Measurements from ENCODE around the gene PTTG1IP. TPM values are rescaled to one million over a fixed set of nuclear protein-coding genes. Genes with fewer than 3 reads are reported as not detected.

The PTTG1IP gene
- total and polyA plus RNA-seq, 2 of the 13 experiments (the other 11 are each of a cell fraction or from before 2014, with no cell fraction given): 161 to 700 TPM

DNA sequence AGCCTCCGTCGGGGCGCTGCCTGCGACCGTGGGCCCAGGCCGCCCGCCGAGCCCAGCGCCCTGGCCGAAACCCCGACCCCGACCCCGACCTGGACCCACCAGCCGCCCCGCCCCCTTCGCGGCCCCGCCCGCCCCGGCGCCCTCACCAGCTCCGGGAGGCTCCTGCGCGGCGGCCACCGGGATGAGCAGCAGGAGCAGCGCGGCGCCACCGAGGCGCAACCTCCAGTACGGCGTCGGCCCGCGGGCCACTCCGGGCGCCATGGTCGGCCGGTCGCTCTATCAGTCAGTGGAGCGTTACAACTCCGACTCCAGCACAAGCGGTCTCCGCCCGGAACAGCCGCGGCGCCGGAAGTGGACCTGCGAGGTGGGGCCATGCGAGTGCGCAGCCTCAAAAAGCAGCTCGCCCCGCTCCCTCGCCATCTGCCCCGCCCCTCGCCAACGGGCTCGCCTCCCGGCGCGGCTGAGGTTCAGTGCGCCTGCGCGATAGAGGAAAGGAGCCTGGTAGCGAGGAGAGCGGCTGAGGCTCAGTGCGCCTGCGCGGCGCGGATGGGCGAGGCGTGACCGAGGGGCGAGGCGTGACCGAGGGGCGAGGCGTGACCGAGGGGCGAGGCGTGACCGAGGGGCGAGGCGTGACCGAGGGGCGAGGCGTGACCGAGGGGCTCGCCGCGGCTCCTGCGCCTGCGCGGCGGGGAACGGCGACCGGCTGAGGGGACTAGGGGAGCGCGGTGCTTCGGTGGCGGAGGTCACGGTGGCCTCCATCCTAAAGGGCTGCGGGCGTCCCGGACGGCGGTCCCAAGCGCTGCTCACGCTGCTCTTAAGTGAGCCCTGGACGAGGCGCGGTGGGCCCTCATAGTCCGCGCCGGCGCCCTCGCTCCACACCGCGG lies at the start of gene PTTG1IP (continued):
- TF ChIP-seq, protein P1, sequence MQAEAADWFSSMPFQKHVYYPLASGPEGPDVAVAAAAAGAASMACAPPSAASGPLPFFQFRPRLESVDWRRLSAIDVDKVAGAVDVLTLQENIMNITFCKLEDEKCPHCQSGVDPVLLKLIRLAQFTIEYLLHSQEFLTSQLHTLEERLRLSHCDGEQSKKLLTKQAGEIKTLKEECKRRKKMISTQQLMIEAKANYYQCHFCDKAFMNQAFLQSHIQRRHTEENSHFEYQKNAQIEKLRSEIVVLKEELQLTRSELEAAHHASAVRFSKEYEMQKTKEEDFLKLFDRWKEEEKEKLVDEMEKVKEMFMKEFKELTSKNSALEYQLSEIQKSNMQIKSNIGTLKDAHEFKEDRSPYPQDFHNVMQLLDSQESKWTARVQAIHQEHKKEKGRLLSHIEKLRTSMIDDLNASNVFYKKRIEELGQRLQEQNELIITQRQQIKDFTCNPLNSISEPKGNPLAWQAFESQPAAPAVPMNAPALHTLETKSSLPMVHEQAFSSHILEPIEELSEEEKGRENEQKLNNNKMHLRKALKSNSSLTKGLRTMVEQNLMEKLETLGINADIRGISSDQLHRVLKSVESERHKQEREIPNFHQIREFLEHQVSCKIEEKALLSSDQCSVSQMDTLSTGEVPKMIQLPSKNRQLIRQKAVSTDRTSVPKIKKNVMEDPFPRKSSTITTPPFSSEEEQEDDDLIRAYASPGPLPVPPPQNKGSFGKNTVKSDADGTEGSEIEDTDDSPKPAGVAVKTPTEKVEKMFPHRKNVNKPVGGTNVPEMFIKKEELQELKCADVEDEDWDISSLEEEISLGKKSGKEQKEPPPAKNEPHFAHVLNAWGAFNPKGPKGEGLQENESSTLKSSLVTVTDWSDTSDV (CRISPR knock-in tag; IDR thresholded peaks at IDR 0.05): no peak
- TF ChIP-seq ZNF446 (CRISPR knock-in tag; IDR thresholded peaks at IDR 0.05): no peak; the same call in 1 of the 2 replicates
- TF ChIP-seq MTF1 (CRISPR knock-in tag; IDR thresholded peaks at IDR 0.05): no peak
- no peak for TF ChIP-seq FOSL1 (CRISPR knock-in tag; IDR thresholded peaks at IDR 0.05; ENCODE audit: borderline replicate concordance)
- TF ChIP-seq ZNF543 (CRISPR knock-in tag; IDR thresholded peaks at IDR 0.05): 0 out of 2 replicates have a peak, but pooled peaks have one; percentile 78
- peak; percentile 30 for TF ChIP-seq POGK (CRISPR knock-in tag; conservative IDR thresholded peaks at IDR 0.05)
- no peak; the same call in 1 of the 2 replicates for TF ChIP-seq ZNF614 (CRISPR knock-in tag; IDR thresholded peaks at IDR 0.05; ENCODE audit: borderline replicate concordance)
- TF ChIP-seq ZC3H4 (CRISPR knock-in tag; IDR thresholded peaks at IDR 0.05; ENCODE audit: borderline replicate concordance): no peak
- TF ChIP-seq, protein P2, sequence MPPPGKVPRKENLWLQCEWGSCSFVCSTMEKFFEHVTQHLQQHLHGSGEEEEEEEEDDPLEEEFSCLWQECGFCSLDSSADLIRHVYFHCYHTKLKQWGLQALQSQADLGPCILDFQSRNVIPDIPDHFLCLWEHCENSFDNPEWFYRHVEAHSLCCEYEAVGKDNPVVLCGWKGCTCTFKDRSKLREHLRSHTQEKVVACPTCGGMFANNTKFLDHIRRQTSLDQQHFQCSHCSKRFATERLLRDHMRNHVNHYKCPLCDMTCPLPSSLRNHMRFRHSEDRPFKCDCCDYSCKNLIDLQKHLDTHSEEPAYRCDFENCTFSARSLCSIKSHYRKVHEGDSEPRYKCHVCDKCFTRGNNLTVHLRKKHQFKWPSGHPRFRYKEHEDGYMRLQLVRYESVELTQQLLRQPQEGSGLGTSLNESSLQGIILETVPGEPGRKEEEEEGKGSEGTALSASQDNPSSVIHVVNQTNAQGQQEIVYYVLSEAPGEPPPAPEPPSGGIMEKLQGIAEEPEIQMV (CRISPR knock-in tag; IDR thresholded peaks at IDR 0.05; ENCODE audit: low read depth): peak; percentile 76; the same call in 1 of the 2 replicates
- no peak for TF ChIP-seq ZBTB49 (CRISPR knock-in tag; IDR thresholded peaks at IDR 0.05; ENCODE audit: borderline replicate concordance)
- no peak for TF ChIP-seq HDAC6 (IDR thresholded peaks at IDR 0.05; ENCODE audit: low read depth, low read length)
- TF ChIP-seq ZNF768 (CRISPR knock-in tag; IDR thresholded peaks at IDR 0.05): no peak
- peak; percentile 62; the same call in 1 of the 2 replicates for TF ChIP-seq ZGPAT (CRISPR knock-in tag; IDR thresholded peaks at IDR 0.05)
- TF ChIP-seq, protein P3, sequence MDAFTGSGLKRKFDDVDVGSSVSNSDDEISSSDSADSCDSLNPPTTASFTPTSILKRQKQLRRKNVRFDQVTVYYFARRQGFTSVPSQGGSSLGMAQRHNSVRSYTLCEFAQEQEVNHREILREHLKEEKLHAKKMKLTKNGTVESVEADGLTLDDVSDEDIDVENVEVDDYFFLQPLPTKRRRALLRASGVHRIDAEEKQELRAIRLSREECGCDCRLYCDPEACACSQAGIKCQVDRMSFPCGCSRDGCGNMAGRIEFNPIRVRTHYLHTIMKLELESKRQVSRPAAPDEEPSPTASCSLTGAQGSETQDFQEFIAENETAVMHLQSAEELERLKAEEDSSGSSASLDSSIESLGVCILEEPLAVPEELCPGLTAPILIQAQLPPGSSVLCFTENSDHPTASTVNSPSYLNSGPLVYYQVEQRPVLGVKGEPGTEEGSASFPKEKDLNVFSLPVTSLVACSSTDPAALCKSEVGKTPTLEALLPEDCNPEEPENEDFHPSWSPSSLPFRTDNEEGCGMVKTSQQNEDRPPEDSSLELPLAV (CRISPR knock-in tag; conservative IDR thresholded peaks at IDR 0.05; ENCODE audit: low read depth): no peak
- no peak for TF ChIP-seq ZNF317 (CRISPR knock-in tag; IDR thresholded peaks at IDR 0.05)
- 0 out of 2 replicates have a peak, but pooled peaks have one; percentile 50 for TF ChIP-seq HOXA5 (CRISPR knock-in tag; IDR thresholded peaks at IDR 0.05)

Measured in HepG2 (cell line).